Panc1 (cell line): Measurements from ENCODE around the gene ITGA11. TPM values are rescaled to one million over a fixed set of nuclear protein-coding genes. Genes with fewer than 3 reads are reported as not detected.

Experiments used
- ATAC-seq: fragments of 200-7000 bp; cut with Tn5 transposase; 2 replicates; pipeline ENCODE4 v1.9.1; 2020; ENCODE audit warnings: mild to moderate bottlenecking, moderate library complexity
- BruUV-seq: library from RNA; stranded (reverse); fragments of 400-500 nt; replicated peaks from 2 replicates; lab custom pipeline; 2021; lab: Mats Ljungman, UMichigan
- CTCF ChIA-PET: fragments of 300-600 bp; sonication (Branson Sonifier 250); formaldehyde crosslinking; loops from one replicate; lab custom pipeline; 2022; ENCODE audit warnings: antibody characterized with exemption; lab: Charles Lee
- POLR2A ChIA-PET: fragments of 300-600 bp; sonication (Branson Sonifier 250); formaldehyde crosslinking; loops from one replicate; lab custom pipeline; 2022; ENCODE audit warnings: antibody characterized with exemption; lab: Charles Lee
- DNase-seq: peaks from one replicate; pipeline ENCODE4 v3.0.0-alpha.2; 2010; ENCODE audit warnings: low read depth, low spot score
- H3K27ac ChIP-seq: 2 replicates; pipeline ENCODE4 v1.5.1; 2011; ENCODE audit warnings: mild to moderate bottlenecking, low read length, inconsistent platforms
- H3K27me3 ChIP-seq: fragments of 200-500 bp; sonication (Bioruptor generic); 2 replicates; pipeline ENCODE4 v1.6.0; 2014; ENCODE audit warnings: low read length, inconsistent platforms; ENCODE audit not compliant: control insufficient read depth, insufficient read depth
- H3K36me3 ChIP-seq: fragments of 200-500 bp; sonication (Bioruptor generic); 2 replicates; pipeline ENCODE4 v1.5.1; 2014; ENCODE audit warnings: inconsistent platforms, mild to moderate bottlenecking, low read length, moderate library complexity; ENCODE audit not compliant: control insufficient read depth, insufficient read depth
- H3K4me1 ChIP-seq: 2 replicates; pipeline ENCODE4 v1.5.1; 2011; ENCODE audit warnings: inconsistent platforms, mild to moderate bottlenecking, low read length, moderate library complexity; ENCODE audit not compliant: control insufficient read depth, insufficient read depth
- H3K4me3 ChIP-seq, 2 experiments: 2 replicates each; pipeline ENCODE4 v1.5.1; 2011 to 2012; ENCODE audit warnings: low read depth in 2 of 2, low read length in 2 of 2, mild to moderate bottlenecking in 2 of 2, inconsistent platforms in 1 of 2, moderate library complexity in 1 of 2
- H3K9me3 ChIP-seq: fragments of 200-500 bp; sonication (Bioruptor generic); 2 replicates; pipeline ENCODE4 v1.5.1; 2014; ENCODE audit warnings: low read depth, mild to moderate bottlenecking, inconsistent platforms, low read length, moderate library complexity; ENCODE audit not compliant: control insufficient read depth, insufficient read depth
- CTCF ChIP-seq: fragments of 450-650 bp; IDR thresholded peaks from 2 replicates; pipeline ENCODE4 v1.5.1; 2017; ENCODE audit warnings: mild to moderate bottlenecking
- POLR2AphosphoS5 ChIP-seq: IDR thresholded peaks from 2 replicates; pipeline ENCODE4 v1.6.1; 2012; ENCODE audit warnings: mild to moderate bottlenecking, low read depth, low read length, moderate library complexity
- REST ChIP-seq, 2 experiments: IDR thresholded peaks; 2 replicates each; pipeline ENCODE4 v1.6.1; 2011 to 2012; ENCODE audit warnings: low read depth in 2 of 2, control low read depth in 1 of 2, low read length in 1 of 2, mild to moderate bottlenecking in 1 of 2, moderate library complexity in 1 of 2; ENCODE audit not compliant: insufficient read depth in 1 of 2
- SIN3A ChIP-seq: IDR thresholded peaks from 2 replicates; pipeline ENCODE4 v1.6.1; 2012; ENCODE audit warnings: low read depth, mild to moderate bottlenecking, low read length, moderate library complexity, borderline replicate concordance; ENCODE audit not compliant: insufficient read depth
- TCF7L2 ChIP-seq: IDR thresholded peaks from 2 replicates; pipeline ENCODE4 v1.6.1; 2011; ENCODE audit warnings: mild to moderate bottlenecking, low read depth, low read length, inconsistent platforms
- in situ Hi-C: cut with HindIII; loops from 2 replicates; pipeline ENCODE4 v1.10.0; 2016; ENCODE audit warnings: low sequenced_read_pairs, low pct_unique_long_range_greater_than_20kb
- intact Hi-C: fragments of 100-400 bp; cut with micrococcal nuclease; formaldehyde crosslinking; loops from one replicate; pipeline ENCODE4 v1.10.0; 2022; ENCODE audit not compliant: unreplicated experiment
- total RNA-seq: library from RNA; stranded (reverse); gene quantifications from one replicate; pipeline ENCODE4 v1.2.1, GENCODE V29; 2021; ENCODE audit not compliant: unreplicated experiment

Gene ITGA11
- total RNA-seq, 1 experiment from 2014 or later, result 0.28 TPM

DNA sequence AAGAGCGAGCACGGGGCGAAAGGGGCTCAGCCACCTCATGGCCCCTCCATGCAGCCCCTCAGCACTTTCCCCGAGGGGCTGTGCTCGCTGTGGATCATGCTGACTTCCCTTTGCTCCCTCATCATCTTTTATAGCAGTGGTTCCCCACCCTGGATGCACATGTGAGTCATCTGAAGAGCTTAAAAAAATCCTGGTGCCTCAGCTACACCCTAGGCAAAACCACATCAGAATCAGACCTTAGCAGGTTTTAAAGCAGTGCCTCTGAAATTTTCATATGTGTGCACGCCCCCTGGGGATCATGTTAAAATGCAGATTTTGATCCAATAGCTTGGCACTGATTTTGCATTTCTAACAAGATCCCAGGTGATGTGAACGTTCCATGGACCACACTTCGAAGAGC is 103.5 kb downstream of the ITGA11 start:
- ChIA-PET CTCF (no interaction called here), POLR2A (no interaction called here)
- no peaks in the 10 kb centered on the region; the same call in 1 of the 2 replicates for H3K27me3 ChIP-seq
- no peaks in the 10 kb centered on the region for H3K4me1 ChIP-seq
- H3K9me3 ChIP-seq, result no peaks in the 10 kb centered on the region
- DNase-seq, result no peak
- H3K4me3 ChIP-seq, result no peak overlapping the region
- no peaks in the 10 kb centered on the region for H3K36me3 ChIP-seq
- intact Hi-C loops (no loop called here), in situ Hi-C loops (no loop called here)
- no TSS peak for BruUV-seq
- no peak overlapping the region for H3K27ac ChIP-seq
- no peak for ATAC-seq
- no peak for TF ChIP-seq SIN3A
- no peak for TF ChIP-seq CTCF
- TF ChIP-seq TCF7L2, result no peak
- no peak for TF ChIP-seq POLR2AphosphoS5
- TF ChIP-seq REST (IDR thresholded peaks at IDR 0.05; ENCODE audit: insufficient read depth in 1 of 2, low read depth in 2 of 2, low read length in 1 of 2), result no peak

DNA sequence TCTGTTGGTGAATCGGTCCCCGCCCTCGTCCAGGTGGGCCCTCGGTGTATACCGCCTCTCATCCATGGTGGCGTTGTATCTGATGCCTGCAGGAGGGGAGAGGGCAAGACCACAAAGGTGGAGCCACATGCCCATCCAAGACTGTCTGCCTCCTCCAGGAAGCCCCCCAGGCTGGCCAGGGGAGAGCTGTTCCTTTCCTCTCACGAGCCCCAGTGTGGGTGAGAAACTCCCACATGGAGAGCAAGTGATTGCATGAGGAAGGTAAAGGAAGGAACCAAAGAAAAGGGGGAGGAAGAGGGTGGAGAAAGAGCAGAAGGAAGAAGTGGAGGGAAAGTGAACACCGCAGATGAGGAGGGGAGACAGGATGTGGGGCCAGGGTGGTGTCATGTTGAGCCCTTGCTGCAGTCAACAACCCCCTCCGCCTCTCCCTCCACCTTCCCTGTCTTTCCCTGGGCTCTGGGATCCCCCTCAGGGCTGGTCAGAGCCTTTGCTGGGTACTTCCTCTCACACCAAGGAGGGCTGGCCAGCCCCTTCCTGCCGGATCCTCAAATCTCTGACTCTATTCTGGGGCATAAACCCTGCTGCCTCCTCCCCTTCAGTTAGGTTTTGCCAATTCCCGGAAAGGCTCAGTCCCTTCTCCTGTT is 105.1 kb downstream of the ITGA11 start:
- no peaks in the 10 kb centered on the region for H3K9me3 ChIP-seq
- H3K27me3 ChIP-seq, result no peaks in the 10 kb centered on the region; the same call in 1 of the 2 replicates
- intact Hi-C loops (no loop called here), in situ Hi-C loops (no loop called here)
- no peaks in the 10 kb centered on the region for H3K36me3 ChIP-seq
- no peak overlapping the region for H3K4me3 ChIP-seq
- POLR2A ChIA-PET, result no interaction called here
- CTCF ChIA-PET, result no interaction called here
- H3K4me1 ChIP-seq, result no peaks in the 10 kb centered on the region
- no peak for TF ChIP-seq TCF7L2
- TF ChIP-seq SIN3A, result no peak
- TF ChIP-seq REST (IDR thresholded peaks at IDR 0.05; ENCODE audit: insufficient read depth in 1 of 2, low read depth in 2 of 2, low read length in 1 of 2), result no peak
- TF ChIP-seq CTCF, result no peak
- TF ChIP-seq POLR2AphosphoS5, result no peak
- ATAC-seq (no peak), DNase-seq (no peak)
- no peak overlapping the region for H3K27ac ChIP-seq
- no TSS peak for BruUV-seq
